ENCODE data around the gene KYAT1.
"Not testable (repeated sequence)": the region's sequence is repeated elsewhere in the genome, so short reads cannot be mapped to it uniquely, and the experiment has no call there.

DNA sequence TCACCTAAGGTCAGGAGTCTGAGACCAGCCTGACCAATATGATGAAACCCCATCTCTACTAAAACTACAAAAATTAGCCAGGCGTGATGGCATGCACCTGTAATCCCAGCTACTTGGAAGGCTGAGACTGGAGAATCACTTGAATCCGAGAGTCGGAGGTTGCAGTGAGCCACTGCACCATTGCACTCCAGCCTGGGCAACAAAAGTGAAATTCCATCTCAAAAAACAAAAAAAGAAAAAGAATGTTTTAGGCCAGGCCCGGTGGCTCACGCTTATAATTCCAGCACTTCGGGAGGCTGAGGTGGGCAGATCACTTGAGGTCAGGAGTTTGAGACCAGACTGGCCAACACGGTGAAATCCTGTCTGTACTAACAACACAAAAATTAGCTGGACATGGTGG, 23.3 kb downstream of the KYAT1 start:
- TF ChIP-seq EP300 (IDR thresholded peaks at IDR 0.05); CHD4 (IDR thresholded peaks at IDR 0.05; ENCODE audit: borderline replicate concordance); MAZ (IDR thresholded peaks at IDR 0.05; ENCODE audit: borderline replicate concordance, low read depth, low read length); RFX5 (IDR thresholded peaks at IDR 0.05); ESRRA (IDR thresholded peaks at IDR 0.05; ENCODE audit: borderline replicate concordance, low read length); RAD21 (conservative IDR thresholded peaks at IDR 0.05 in 1 of 2, IDR thresholded peaks at IDR 0.05 in 1 of 2); POLR2A (IDR thresholded peaks at IDR 0.05; ENCODE audit: low read length); REST (IDR thresholded peaks at IDR 0.05): not testable (repeated sequence)
- TF ChIP-seq, protein P1, sequence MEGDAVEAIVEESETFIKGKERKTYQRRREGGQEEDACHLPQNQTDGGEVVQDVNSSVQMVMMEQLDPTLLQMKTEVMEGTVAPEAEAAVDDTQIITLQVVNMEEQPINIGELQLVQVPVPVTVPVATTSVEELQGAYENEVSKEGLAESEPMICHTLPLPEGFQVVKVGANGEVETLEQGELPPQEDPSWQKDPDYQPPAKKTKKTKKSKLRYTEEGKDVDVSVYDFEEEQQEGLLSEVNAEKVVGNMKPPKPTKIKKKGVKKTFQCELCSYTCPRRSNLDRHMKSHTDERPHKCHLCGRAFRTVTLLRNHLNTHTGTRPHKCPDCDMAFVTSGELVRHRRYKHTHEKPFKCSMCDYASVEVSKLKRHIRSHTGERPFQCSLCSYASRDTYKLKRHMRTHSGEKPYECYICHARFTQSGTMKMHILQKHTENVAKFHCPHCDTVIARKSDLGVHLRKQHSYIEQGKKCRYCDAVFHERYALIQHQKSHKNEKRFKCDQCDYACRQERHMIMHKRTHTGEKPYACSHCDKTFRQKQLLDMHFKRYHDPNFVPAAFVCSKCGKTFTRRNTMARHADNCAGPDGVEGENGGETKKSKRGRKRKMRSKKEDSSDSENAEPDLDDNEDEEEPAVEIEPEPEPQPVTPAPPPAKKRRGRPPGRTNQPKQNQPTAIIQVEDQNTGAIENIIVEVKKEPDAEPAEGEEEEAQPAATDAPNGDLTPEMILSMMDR (IDR thresholded peaks at IDR 0.05) = not testable (repeated sequence)
- TF ChIP-seq, protein P2, sequence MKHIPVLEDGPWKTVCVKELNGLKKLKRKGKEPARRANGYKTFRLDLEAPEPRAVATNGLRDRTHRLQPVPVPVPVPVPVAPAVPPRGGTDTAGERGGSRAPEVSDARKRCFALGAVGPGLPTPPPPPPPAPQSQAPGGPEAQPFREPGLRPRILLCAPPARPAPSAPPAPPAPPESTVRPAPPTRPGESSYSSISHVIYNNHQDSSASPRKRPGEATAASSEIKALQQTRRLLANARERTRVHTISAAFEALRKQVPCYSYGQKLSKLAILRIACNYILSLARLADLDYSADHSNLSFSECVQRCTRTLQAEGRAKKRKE (CRISPR knock-in tag; IDR thresholded peaks at IDR 0.05; ENCODE audit: low read depth) = not testable (repeated sequence)
- TF ChIP-seq, protein P3, sequence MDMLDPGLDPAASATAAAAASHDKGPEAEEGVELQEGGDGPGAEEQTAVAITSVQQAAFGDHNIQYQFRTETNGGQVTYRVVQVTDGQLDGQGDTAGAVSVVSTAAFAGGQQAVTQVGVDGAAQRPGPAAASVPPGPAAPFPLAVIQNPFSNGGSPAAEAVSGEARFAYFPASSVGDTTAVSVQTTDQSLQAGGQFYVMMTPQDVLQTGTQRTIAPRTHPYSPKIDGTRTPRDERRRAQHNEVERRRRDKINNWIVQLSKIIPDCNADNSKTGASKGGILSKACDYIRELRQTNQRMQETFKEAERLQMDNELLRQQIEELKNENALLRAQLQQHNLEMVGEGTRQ (IDR thresholded peaks at IDR 0.05) = not testable (repeated sequence)
